CD1c-positive myeloid dendritic cell (primary cell): Measurements from ENCODE around the gene XYLB.
A peak's percentile ranks its signal among the peaks of the same experiment; 100 is the strongest.
"Not testable (repeated sequence)": the region's sequence is repeated elsewhere in the genome, so short reads cannot be mapped to it uniquely, and the experiment has no call there.

Experiments
- DNase-seq: peaks from one replicate; pipeline ENCODE4 v3.0.0-alpha.2; 2016; ENCODE audit errors: extremely low spot score

Gene XYLB

GRCh38 chr3:38396239-38396638 is 49.7 kb downstream of the XYLB start:
- DNase-seq: no peak

GRCh38 chr3:38396861-38397260 is 50.3 kb downstream of the XYLB start:
- no peak for DNase-seq

- DNase-seq: no peak
Observed at GRCh38 chr3:38397320-38397719, 50.7 kb downstream of the XYLB start.

GRCh38 chr3:38401246-38401962 is 54.8 kb downstream of the XYLB start:
- no peak for DNase-seq

- no peak for DNase-seq
Observed at GRCh38 chr3:38404286-38404685, 57.7 kb downstream of the XYLB start.

- DNase-seq: no peak
Observed at GRCh38 chr3:38411591-38411990, 65.0 kb downstream of the XYLB start.

GRCh38 chr3:38420758-38421157 is 74.2 kb downstream of the XYLB start:
- not testable (repeated sequence) for DNase-seq

GRCh38 chr3:38421679-38422336 is 75.2 kb downstream of the XYLB start:
- DNase-seq: no peak

GRCh38 chr3:38426798-38427426 is 80.3 kb downstream of the XYLB start:
- not testable (repeated sequence) for DNase-seq

- DNase-seq: not testable (repeated sequence)
Observed at GRCh38 chr3:38432871-38433658, 86.5 kb downstream of the XYLB start.

- not testable (repeated sequence) for DNase-seq
Observed at GRCh38 chr3:38433661-38434060, 87.1 kb downstream of the XYLB start.

GRCh38 chr3:38438436-38439069 is 92.0 kb downstream of the XYLB start:
- DNase-seq: peak; percentile 24

GRCh38 chr3:38443205-38443604 is 96.6 kb downstream of the XYLB start:
- DNase-seq: not testable (repeated sequence)

- DNase-seq: no peak
Observed at GRCh38 chr3:38446085-38446686, 99.6 kb downstream of the XYLB start.

GRCh38 chr3:38446812-38447211 is 100.2 kb downstream of the XYLB start:
- no peak for DNase-seq

GRCh38 chr3:38450853-38451252 is 104.3 kb downstream of the XYLB start:
- DNase-seq: no peak

- peak; percentile 79 for DNase-seq
Observed at GRCh38 chr3:38453075-38453912, 106.7 kb downstream of the XYLB start, which contains the start of gene ACVR2B. TSS of gene ACVR2B (plus strand) at chr3:38453890. CDS start at chr3:38454323, 433 bp downstream.

GRCh38 chr3:38453913-38454177 is 107.3 kb downstream of the XYLB start:
- DNase-seq: no peak

GRCh38 chr3:38454178-38454883 is 107.7 kb downstream of the XYLB start:
- DNase-seq: peak; percentile 24
